CD1c-positive myeloid dendritic cell (primary cell): ENCODE results near the gene TRPV4.

Experiments
- DNase-seq: peaks from one replicate; pipeline ENCODE4 v3.0.0-alpha.2; 2016; ENCODE audit errors: extremely low spot score

TRPV4 gene

DNA sequence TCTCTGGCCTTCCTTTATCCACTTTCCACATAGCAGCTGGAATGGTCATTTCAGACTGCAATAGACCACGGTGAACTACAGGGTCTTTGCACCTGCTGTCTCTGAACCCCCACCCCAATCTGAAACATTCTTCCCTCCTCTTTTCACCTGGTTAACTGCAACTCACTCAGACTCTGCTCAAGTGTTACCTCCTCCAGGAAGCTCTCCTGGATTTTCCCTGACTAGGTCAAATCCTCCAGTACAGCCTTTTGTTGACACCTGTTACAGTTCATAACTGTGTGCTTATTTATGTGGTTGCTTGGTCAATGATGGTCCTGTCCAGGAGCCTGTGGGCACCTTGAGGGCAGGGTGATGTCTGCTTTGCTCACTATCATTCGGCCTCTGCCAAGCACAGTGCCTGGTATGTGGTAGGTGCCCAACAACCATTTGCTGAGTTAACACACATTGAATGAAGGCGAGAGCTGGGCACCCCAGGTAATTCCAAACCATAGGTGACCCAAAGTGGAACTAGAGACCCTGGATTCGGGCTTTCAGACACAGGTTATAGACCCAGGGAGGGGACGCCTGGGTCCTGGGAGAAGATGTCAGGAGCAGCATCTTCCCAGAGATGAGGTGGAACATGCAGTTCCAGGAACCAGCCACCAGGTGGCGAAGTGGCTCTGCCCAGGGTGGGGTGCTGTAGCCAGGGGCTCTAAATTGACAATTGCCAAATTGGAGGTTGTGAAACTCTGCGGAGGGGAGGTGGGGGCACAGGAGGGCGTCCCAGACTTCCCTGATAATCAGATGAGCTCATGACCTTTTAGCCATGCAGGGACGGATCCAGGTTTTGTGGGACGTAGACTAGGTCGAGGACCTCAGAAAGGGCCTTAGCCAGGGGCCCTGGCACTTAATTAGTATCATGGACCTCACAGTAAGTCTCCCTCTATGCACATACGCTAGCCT, 28.1 kb downstream of the TRPV4 start:
- DNase-seq = peak; percentile 75

DNA sequence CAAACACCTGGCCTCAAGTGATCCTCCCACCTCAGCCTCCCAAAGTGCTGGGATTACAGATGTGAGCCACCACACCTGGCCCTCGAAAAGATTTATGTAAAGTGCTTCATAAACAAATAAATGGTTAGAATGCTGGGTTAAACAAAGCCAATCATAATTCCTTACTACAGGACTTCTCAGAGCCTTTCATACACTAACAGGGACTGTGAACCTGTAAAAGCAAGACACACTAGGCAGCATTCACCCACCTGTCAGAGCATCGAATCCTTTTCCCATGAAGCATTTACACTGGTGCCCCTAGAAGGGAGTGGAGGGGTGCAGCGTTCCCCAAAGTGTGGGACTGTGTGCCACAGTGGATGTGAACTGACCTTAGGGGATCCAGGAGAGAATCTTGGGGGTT, 29.5 kb downstream of the TRPV4 start:
- no peak for DNase-seq

DNA sequence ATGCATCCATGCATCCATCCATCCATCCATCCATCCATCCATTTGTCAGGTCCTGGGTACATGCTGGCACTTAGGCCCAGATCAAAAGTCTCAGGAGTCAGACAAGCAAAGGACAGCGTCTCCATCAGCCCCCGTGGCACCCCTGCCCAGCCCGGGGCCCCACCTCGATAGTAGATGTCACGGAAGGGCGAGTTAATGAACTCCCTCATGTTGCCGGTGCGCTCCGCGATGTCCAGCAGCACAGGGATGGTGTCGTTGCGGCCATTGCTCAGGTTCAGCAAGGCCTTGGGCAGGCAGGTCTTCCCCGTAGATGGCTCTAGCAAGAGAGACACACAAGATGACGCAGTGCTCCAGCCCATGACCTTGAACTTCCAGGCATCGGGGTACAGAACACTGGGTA, 30.4 kb downstream of the TRPV4 start:
- DNase-seq = no peak

DNA sequence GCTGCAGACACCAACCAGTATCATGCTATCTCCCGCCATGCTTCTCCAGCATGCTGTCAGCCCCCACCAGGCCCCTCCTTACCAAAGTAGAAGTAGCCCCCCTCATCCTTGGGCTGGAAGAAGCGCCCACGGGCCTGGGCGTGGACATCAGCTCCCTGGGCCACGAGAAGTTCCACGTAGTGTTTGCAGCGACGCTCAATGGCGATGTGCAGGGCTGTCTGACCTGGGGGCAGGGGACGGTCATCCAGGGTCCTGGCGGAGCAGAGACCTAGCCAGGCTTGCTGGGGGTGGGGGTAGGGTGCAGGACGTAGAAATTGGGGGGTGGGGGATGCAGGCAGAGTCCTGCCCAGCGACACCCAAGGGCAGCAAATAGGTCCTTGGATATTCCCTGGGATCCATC, 32.7 kb downstream of the TRPV4 start:
- DNase-seq = no peak

DNA sequence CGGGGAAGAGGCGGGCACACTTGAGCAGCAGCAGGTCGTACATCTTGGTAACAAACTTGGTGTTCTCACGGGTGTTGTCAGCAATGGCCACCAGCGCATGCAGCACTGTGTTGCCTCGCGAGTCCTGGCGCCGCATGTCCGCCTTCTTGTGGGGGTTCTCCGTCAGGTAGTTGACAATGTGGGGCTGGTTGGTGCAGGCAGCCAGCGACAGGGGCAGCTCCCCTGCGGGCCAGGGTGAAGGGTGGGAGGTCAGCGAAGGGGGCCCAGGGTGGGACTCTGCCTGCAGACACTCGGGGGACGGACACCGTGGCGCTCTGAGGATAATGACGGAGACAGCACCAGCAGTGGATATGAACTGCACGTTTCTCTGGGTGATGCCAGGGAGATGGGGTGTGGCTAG, 34.5 kb downstream of the TRPV4 start:
- DNase-seq = no peak

DNA sequence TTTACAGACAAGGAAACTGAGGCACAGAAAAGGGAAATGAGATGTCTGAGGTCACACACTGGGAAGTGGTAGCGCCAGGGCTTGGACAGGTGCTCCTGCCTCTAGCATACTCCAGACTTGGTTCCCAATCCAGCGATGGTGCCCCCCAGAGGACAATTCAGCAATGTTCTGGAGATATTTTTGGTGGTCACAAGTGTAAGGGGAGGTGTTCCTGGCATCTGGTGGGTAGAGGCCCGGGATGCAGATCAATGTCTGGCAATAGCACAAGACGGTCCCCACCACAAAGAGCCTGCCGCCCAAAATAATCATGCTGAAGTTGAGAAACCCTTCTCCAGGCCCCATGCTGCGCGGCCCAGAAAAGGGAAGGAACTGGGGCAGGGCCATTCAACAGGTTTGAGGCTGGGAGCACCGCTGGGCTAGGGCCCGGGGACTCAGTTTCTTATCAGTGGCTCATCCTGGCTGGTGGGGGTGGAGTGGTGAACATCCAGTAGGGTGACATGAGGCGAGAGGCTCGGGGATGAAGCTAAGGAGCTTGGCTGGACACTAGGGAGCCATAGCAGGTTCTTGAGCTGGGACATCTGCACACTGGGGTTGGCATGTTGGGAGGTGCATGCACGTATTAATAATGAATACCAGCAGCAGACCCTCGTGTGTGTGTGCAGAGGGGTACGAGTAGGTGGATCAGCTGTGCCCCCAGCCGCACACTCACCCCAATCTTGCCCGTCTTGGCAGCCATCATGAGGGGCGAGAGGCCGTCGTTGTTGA, 35.1 kb downstream of the TRPV4 start:
- DNase-seq = no peak

DNA sequence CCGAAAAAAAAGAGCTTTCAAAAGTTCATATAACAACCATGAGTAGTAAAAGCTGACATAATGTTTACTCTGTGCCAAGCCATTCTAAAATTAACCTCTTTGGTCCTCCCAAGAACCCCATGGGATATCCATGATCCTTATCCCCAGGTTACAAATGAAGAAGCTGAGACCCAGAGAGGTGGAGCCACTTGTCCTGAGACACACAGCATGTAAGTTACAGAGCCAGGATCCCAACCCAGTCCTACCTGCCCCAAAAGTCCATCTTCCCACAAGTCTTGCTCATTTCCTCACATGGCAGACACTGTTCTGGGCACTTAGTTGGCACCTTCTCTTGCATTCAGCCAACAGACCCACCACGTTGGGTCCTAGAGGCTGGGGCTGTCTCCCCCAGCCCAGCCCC, 37.1 kb downstream of the TRPV4 start:
- DNase-seq = no peak

DNA sequence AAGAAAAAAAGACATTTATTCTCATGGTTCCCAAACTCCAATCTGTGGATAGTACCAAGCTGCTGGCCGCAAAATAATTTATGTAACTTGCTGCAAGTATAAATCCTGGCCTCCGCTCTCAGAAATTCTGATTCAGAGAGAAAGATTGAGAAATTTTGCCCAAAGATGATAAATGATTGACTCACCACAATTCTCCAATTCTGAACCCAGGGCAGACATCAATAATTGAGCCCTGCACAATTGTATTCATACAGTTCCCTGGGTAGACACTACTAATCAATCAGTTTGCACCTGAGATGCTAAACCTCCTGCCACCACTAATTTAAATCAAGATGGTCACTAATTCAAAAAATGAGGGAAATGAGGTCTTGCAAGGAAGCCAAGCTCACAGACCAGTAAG, 38.2 kb downstream of the TRPV4 start:
- no peak for DNase-seq

DNA sequence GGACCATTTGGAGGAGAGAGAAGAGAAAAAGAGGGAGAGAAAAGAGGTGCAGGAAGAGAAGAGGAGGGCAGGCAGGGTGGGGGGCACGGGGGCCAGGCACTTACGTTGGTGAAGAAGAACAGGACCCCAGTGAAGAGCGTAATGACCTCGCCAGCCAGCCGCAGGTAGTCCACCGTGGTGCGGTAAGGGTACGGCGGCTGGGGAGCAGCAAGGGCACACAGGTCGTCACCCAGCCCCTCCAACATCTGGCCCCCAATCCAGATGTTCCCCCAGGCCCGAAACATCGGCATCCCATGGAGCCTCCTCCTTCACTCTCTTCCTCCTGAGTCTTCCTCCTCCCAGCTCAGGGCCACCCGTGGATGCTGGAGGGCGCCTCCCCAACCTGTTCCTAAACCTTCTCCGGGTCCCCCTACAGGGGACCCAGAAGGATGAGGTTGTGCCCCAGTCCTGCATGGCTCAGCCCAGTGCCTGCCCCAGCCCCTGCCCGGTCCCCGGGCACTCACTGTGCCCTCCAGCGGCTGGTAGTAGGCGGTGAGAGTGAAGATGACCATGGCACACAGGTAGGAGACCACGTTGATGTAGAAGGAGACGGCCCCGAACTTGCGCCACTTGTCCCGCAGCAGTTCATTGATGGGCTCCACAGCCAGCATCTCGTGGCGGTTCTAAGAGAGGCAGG, 39.2 kb downstream of the TRPV4 start:
- no peak for DNase-seq

DNA sequence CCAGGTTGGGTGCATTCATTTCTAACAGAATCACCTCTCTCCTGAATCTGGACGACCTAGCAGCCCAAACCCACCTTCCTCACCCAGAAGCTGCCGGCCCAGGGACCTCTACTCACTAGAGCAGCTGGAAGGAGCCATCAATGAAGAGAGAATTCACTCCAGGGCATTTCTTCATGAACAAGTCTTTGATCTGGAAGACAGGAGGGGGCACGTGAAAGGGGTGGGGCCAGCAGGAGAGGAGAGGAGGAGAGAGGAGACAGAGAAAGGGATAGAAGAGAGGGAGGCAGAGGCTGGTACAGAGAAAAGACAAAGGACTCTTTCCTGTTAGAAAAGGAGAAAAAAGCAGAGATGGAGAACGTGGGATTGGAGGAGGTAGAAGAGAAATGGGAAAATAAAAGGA, 39.8 kb downstream of the TRPV4 start:
- no peak for DNase-seq

DNA sequence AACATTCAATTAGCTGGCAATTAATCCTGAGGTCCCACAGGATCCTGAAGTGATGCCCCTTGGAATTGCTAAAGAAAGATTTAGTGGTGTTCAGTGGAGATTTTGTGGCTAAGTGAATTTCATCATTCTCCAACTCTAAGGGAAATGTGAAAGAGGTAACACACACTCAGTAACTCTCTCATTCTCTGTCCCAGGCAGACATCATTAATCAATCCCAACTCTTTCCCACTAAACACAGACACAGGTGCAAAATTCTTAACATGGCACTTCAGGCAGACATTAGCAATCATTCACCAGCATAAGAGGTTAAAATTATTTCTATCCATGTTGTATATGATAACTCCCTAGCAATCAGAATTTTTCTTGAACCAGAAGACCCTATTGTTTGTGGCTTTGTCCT, 40.2 kb downstream of the TRPV4 start:
- DNase-seq = no peak

DNA sequence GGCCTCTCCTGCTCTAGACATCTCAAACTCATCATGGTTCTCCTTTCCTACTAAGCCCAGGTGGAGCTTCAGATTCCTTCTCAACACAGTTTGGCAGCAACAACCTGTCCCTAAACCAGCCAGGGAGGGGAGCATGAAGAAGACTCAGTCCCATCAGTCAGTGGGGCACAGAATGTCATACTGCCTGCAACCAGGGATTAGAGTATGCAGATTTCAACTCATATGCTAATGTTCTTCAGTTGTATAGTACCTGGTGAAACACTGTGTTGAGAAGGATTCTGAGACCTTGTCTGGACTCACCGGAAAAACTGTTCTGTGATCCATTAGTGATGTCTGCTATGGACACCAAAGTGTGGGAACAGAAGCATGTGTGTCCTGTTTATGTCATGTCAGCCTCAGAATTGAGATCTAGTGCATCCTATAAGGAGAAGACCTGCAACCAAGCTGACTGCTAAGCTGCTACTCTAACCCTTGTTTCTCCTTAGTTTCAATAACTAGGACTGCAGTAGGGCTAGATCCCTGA, 43.6 kb downstream of the TRPV4 start:
- no peak for DNase-seq

DNA sequence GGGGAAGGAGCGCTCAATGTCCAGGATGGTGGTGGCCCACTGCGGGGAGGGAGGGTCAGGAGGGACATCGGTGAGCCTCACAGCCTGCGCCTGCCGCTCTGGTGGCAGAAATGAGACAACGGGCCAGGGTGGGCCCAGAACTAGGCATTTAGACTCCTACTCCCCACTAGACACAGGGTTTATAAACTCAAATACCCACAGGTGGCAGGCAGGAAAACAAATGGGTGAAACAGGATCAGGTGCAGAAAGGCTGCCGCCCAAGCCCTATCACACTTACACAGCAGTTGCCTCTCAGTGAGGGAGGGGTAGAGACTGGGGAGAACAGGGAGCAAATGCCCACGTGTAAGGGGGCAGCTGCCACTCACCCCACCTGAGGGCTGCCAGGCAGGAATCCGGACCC, 46.4 kb downstream of the TRPV4 start:
- no peak for DNase-seq

DNA sequence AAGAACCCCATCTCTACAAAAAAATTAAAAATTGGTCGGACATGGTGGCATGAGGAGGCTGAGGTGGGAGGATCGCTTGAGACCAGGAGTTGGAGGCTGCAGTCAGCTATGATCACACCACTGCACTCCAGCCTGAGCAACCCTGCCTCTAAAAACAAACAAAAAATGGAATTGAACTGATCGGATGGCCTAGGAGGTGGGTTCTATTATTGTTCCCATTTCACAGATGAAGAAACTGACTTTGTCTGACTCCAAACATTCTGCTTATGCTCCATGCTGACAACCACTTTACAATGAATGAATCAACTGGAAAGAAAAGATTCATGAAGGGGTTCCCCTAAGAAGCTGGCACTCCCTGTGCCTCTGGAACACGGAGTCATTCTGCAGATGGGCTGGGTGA, 47.3 kb downstream of the TRPV4 start:
- no peak for DNase-seq

DNA sequence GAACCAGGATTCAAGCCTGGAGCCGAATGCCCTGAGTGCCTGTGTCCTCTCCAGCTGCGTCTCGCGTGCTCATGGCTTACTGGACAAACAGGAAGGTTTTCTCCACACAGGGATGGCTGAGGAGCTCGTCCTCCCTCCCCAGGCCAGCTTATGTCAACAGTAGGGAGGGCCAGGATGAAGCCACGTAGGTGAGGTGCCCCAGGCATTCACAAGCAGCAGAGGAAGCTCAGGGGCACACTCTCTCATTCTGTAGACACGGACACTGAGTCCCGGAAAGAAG, 49.3 kb downstream of the TRPV4 start:
- DNase-seq = no peak

DNA sequence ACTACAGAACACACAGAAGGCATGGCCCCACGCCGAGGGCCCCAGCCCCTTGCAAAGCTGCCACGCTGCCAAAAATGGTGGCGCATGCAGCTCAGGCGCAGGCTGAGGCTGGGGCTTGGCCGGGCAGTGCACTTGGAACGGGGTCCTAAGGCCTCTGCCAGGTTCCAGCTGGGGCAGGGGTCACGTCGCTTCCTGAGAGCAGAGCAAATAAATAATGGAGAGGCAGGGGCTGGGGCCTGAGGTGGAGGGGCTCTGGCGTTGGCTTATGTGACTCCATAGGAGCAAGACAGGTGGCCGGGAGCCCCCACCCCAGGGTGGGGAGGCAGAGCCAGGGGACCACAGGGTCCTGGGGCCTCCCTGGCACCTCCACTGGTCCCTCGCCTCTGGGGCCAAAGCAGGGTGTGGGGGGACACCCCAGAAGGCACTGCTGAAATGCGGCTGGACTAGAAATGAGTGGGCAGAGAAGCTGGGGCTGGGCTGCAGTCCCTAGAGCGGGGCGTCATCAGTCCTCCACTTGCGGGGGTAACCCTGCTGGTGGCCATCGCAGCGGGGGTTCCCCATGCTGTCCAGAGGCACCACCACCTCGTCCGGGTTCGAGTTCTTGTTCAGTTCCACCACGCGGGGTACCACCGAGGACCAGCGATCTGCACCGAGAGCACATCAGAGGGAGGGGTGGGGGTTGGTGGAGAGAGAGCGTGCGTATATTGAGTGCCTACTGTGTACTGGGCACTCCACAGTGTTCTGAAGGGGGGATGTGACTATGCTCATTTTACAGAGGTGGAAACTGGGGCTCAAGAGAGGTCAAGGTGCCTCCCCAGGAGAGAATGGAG, 49.8 kb downstream of the TRPV4 start:
- DNase-seq = no peak

DNA sequence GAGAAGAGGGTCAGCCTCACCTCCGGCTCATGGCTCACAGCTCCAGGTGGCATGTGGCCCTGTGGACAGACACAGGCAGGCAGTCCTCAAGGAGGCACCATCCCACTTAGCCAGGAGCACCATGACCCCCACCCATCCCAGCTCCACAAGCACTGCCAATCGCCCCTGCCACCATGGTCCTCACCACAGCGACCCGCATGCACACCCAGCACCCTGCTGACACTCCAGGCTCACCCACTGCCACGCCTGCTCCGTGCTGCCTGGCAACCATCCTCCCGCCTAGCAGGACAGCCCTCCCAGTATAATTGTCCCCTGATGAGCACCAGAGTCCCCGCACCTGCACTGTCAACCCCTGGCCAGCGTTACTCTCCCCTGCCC, 50.9 kb downstream of the TRPV4 start:
- DNase-seq = no peak

DNA sequence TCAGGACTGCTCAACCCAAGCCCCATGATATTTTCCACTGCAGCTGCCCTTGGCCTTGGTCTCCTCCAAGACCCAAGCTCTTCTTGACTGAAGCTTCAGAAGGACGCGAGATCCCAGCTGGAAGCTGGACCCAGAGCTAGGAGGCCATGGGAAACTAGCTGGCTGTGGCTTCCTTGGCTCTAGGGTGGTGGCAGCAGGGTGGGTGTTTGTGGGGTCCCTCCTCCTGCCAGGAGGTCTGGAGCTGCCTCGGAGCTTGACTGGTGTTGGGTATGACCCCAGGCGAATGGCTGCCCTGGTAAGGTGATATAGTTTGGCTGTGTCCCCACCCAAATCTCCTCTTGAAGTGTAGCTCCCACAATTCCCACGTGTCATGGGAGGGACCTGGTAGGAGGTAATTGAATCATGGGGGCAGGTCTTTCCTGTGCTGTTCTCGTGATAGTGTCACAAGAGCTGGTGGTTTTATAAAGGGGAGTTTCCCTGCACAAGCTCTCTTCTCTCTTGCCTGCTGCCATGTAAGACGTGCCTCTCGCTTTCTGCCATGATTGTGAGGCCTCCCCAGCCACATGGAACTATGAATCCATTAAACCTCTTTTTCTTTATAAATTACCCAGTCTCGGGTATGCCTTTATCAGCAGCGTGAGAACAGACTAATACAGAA, 51.4 kb downstream of the TRPV4 start:
- no peak for DNase-seq

DNA sequence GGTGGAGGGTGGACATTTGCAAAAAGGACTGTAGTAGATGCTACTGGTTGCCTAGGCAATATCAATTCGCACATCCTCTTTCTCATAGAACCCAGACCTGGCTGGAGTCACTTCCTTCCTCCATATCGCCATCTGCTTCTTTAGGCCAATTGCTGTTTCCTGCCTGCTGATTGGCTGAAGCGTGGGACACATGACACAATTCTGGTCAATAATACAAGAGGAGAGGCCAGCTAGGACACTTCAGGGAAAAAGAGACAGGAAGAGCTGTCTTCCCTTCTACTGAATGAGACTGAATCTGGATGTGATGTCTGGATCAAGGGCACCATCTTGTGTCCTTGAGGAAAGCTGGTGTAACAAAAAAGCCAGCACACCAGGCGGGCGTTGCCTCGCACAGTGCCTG, 53.8 kb downstream of the TRPV4 start:
- DNase-seq = peak; percentile 73

DNA sequence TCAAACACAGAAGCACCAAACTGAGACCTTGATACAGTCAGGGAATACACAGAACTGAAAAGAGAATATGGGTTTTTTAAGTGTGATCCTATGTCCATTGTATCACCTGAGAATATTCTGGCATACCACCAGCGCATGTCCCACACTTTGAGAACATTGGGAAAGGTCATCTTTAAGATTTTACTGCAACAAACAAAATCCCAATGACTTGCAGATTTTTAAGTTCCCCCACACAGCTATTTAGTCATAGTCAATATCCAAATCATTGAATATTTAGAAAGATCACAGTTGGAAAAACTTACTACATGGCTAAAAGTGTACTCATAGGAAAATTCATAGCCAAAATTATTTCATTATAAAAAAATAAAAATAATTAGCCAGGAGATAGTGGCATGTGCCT, 54.5 kb downstream of the TRPV4 start:
- DNase-seq = no peak

DNA sequence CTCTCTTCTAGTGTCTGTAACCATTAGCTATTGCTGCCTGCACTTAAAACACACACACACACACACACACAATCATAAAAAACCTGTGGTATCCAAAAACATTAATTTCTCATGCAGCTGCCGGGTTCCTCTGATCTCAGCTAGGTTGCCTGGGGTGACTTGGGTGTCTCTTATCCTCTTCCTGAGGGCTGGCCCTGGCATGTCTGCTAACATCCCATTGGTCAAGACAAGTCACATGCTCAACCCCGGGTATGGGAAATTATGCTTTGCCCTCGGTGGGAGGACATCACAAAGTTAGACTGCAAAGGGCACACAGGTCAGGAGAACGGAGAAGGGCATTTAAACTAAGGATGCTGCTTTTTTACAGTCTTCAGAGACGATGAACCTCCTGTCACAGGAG, 55.7 kb downstream of the TRPV4 start:
- peak; percentile 26 for DNase-seq
